ENCODE data around the gene SCN1B.
A peak's percentile ranks its signal among the peaks of the same experiment; 100 is the strongest.
"Not testable (repeated sequence)": the region's sequence is repeated elsewhere in the genome, so short reads cannot be mapped to it uniquely, and the experiment has no call there.

The SCN1B gene

DNA sequence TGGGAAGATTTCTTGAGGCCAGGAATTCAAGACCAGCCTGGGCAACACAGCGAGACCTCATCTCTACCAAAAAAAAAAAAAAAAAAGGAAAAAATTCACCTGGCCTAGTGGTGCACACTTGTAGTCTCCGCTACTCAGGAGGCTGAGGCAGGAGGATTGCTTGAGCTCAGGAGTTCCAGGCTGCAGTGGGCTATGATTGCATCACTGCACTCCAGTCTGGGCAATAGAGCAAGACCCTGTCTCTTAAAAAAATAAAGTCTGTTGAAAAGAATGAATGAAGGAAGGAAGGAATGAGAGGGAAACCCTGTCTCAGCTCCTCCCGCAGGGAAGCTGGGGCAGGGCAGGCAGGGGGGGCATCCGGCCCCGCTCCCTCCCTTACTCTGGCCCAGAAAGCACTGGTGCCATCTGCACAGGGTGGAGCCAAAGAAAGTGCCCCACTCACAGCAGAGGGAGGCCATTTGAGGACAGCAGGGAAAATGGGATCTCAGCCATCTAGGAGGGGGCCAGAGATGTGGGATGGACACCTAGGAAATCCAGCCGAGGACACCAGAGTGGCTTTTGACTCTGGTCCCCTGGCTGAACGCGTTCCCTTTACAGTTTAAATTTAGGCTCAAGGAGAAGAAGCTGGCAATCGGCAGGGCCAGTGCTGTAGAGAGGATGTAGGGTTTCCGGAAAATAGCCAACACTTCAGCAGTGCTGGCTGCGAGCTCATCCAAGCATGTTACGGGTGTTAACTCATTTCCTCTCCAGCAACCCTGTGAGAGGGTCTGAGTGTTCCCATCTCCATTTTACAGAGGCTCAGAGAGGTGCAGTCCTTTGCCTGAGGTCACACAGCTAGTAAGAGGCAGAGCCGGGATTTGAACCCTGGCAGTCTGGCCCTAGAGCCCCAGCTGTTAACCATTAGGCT, 7.7 kb downstream of the SCN1B start:
- DNase-seq: no peak

DNA sequence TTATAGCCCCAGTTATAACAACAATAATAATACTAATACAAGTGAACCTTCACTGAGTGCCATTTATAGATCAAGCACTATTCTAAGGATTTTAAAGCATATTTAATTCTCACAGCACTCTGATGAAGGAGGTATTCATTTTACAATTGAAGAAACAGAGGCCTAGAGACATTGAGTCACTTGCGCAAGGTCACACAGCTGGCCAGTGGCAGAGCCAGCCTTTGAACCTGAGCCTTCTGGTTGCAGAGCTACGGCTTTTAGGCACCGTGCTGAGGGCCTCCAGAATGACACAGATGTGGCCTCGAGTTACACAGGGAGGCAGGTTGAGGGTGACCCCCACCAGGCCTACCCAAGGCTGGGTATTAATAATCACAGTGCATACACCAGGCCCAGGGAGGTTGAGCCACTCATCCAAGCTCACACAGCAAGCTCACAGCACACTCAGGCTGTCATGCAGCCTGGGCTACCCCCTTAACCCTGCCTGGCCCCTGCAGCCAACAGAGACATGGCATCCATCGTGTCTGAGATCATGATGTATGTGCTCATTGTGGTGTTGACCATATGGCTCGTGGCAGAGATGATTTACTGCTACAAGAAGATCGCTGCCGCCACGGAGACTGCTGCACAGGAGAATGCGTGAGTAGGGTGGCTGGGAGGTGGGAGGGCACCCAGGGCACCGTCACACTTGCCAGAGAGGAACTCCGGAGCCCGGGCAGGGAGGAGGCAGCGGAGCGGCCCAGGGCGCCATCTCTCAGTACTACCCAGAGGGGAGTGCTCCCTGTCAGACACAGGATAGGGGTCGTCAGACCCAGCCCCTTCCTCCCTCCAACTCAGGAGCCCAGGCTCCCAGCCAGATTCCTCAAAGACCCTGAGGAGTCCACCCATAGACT, 8.6 kb downstream of the SCN1B start:
- peak; percentile 6 to 41 for DNase-seq

DNA sequence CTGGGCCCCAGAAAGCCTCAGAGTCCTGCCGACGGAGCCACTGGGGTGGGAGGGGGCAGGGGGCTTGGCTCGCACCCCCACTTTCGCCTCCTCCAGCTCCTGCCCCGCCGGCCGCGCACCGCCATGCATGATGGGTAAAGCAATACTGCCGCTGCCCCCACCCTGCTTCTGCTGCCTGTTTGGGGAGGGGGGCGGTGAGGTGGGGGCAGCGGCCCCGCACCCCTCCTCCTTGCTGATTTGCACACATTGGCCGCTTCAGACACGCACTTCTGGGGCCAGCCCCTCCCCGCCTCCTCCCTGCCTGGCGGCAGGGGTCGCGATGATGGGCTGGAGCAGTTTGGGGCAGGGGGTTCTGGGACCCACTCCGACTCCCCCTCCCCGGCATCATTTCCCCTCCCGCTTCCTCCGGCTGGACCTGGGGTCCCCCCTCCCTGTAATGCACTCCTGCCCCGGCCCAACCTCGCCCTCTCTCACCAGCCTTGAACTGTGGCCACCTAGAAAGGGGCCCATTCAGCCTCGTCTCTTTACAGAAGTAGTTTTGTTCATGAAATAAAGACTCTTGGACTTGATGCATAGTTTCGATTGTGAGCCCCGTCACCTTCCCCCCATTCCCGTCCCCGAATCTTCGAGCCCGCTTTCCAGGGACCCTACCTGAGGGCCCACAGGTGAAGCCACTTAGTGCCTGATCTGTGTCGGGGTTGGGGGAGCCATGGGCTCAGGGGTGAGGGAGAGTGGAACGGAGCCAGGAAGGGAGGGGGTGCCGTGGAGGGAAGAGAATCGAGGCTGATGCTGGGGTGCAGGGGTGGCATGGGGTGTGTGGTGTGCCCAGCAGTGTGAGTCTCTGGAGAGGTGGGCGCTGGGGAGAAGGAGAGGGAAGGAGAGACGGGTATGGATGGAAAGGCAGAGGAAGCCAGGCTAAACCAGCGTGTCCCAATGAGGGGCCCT, 9.9 kb downstream of the SCN1B start:
- no peak for DNase-seq

DNA sequence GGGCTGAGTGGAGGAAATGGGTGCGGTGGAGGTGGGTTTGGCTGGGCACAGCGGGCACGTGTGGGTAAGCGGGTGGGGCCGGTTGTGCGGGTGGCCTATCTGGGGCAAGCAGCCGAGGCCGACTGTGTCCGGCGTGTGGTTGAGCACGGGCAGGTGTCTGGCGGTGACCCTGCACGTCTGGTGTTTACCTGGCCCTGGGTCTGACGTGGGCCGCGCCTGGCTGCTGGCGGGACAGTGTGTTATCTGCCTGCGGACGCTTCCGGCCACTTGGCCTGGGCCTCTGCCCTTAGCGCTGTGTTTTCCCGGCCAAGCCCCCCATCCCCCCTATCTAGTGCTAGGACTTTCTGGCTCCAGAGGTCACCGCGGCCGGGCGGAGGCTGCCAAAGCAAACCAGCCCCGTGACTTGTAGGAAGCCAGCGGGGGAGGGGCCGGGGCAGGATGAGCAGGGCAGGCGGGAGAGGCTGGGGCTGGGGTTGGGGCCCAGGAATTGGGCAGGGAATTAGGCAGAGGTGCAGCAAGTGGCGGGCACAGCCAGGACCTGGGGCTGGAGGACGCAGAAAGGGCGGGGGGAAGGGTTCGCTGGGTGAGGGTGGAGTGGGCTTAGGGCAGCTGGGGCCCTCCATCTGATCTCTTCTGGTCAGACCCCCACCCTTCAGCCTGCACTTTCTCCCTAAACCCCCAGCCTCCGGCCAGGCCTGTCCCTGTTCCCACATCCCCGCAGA, 10.7 kb downstream of the SCN1B start:
- DNase-seq: peak; percentile 27 to 52

DNA sequence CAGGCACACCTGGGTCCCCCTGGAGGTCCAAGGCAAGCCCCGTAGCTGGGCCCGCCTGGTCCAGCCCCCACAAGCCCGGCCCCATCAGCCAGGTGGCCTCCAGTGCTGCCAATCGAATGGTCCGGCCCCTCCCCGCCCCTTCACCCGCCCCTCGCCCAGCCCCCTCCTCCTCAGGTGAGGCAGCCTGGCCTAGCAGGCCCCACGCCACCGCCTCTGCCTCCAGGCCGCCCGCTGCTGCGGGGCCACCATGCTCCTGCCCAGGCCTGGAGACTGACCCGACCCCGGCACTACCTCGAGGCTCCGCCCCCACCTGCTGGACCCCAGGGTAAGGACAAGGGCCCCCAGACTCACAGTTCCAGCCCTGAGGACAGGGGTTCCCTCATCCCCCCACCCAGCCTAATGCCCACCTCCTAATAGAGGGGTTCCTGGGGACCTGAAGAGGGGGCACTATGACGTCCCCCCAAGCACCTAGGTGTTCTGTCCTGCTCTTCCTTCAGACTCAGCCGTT, 11.3 kb downstream of the SCN1B start, which contains the start of gene HPN:
Gene HPN, plus strand, starts transcription at position 174 of the 508 bp plus-strand sequence. CDS start 786 bp downstream, outside the sequence.
- no peak for DNase-seq

DNA sequence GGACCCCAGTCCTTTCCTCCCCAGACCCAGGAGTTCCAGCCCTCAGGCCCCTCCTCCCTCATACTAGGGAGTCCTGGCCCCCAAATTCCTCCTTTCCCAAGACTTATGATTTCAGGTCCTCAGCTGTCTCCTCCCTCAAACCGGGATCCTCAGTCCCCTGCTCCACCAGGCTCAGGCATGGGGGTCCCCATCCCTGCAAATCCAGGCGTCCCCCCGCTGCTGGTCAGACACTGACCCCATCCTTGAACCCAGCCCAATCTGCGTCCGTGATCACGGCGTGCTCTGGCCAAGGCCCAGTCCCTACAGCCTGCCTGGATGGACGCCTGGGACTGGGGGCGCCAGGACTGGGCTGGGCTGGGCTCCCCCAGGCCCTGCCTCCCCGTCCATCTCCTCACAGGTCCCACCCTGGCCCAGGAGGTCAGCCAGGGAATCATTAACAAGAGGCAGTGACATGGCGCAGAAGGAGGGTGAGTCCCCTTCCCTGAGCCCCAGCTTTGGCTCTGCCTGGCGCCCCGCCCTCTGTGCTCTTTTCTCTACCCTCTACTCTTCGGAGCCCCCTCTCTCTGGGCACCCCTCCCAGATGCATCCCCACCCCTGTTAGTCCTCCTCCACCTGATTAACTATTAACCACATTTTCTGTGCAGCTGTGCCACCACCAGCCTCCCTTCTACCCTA, 11.9 kb downstream of the SCN1B start:
- no peak for DNase-seq

DNA sequence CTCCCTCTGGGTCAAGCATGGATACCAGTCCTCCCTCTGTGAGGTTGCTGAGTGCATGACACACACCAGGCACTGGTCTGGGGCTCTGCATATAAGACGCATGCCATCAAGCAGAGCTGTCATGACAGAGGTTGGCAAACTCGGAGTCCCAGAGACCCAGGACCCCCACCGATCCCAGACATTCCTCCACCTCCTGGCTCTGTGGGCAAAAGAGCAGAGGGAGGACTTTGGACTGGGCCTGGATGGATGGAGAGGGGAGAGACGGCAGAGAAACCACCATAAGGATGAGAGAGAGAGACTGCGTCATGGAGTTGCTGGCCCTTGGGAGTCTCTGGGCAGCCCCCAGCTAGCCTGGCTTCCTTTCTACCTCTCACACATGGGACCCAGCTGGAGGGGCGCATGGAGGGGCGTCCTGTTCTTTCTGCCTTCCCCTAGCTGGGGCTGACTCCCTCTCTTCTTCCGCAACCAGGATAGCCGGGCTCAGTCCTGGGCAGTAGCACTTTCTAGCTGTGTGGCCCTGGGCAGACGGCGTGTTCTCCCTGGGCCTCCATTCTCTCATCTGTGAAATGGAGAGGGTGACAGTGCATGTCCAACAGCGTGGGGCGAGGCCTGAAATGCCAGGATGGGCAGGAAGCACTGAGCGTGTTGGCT, 12.8 kb downstream of the SCN1B start:
- no peak for DNase-seq

DNA sequence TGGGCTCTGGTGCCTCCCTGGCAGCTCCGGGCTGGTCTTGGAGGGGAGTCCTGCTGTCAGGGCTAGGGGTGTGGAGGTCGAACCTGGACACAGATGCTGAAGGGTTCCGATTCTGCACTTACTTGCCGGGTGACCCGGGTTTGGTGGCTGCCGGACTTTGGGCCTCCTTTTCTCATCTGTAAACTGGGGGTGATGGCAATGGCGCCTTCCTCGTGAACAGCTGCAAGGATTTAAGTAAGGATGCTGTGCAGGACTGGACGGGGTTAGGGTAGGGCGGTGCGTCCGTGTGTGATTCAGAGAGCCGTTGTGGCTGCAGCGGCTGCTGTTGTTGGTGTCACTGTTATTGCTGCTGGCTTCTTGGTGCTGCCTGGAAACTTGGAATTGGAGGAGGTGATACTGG, 13.6 kb downstream of the SCN1B start:
- DNase-seq: no peak

DNA sequence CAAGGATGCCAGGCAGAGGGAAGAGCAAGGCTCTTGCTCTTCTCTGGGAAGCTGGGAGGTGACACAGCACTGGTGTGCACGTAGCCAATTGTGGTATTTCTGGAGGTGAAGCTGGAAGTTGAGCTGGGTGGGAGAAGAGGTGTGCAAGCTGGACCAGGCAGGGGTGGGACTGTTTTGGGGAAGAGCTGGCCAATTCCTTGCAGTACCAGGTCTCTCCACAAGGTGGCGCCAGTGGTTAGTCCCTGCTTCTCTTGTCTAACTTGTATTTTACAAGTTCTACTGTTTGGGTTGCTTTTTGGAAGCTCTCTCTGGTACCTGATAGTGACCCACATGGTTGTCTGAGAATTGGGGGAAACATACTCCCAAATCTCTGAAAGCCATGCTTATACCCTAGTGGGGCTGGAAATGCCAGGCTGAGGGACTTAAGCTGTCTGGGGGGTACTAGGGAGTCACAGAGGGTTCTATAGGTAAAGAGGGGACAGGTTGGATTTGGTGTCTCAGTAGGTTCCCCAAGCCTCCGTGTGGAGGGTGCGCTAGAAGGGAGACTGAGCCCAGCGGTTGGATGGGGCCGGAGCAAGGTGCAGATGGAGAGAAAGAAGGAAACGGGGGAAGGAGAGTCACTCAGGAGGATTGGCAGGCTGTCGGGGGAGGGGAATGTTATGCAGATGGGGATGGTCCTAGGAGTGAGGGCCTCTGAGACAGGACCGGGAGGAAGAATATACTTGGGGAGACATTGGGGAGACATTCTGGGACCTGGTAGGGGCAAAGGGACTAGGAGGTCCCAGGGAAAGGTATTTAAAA, 14.2 kb downstream of the SCN1B start:
- peak; percentile 66 for DNase-seq

DNA sequence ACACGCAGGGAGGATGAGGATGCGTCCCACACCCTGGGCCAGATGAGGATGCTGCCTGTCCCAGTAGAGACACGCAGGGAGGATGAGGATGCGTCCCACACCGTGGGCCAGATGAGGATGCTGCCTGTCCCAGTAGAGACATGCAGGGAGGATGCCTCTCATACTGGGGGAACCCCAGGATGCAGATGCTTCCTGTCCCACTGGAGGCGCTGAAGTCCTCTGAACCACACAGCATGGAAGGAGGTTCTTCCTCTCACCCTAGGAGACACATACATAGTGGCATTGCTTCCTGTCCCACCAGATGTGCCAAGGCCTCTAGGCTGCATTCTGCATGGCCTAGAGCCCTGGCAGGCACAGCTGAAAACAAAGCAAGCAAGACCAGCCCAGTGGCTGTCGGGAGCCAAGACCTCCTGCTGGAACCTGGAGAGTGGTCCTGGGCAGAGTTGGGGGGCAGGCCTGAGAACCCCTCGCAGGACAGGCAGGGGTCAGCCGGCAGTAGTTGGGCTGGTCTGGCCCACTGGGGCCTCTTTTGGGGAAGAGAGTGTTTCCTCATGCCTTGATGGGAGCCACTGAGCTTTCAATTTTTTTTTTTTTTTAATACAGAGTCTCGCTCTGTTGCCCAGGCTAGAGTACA, 15.5 kb downstream of the SCN1B start:
- DNase-seq: peak; percentile 69 to 78

DNA sequence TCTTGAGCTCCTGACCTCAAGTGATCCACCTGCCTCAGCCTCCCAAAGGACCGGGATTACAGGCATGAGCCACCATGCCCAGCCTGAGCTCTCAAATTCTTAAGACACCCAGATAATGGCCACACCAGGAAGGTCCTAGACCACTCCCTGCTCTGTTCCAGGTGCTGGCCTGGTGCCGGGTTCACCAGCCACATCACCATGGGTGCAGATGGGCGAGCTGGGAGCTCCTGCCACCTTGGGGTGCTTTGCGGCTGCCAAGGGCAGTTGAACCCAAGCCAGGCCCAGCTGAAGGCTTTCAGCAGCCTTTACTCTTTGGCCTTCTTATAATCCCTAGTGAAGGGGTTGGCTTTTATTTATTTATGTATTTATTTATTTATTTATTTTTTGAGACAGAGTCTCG, 16.2 kb downstream of the SCN1B start:
- no peak for DNase-seq

DNA sequence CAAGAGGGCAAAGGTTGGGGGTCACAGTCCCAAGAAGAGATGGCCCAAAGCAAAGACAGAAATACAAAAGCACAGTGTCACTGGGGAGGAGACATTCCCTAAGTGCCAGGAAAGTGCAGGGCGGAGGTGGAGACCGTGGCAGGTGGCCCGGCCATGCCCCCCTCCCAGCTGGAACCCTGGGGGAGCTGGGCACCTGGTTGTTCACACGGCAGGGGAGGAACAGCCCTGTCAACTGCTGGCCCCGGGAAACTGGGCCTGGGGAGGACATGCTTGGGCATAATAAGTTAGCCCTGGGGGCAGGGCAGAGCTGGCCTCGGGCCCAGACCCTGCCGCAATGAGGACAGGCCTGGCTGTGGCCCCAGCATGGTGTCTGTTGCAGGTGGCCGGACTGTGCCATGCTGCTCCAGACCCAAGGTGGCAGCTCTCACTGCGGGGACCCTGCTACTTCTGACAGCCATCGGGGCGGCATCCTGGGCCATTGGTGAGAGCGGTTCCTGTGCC, 18.7 kb downstream of the SCN1B start:
- no peak for DNase-seq

DNA sequence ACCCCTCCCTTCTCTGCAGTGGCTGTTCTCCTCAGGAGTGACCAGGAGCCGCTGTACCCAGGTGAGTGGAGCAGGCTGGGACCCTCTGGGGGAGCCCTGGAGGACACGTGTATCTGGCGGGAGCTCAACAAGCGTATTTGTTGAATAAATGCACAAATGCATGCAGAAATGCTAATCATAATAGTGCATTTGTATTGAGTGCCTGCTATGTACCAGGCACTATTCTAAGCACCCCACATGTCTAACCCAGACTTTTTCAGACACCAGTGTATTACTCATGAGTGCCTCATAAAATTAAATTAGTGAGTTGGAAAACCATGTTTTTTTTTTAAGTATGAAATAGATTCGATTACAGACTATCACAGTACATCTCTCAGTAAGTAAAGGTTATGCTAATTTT, 19.2 kb downstream of the SCN1B start:
- DNase-seq: no peak

DNA sequence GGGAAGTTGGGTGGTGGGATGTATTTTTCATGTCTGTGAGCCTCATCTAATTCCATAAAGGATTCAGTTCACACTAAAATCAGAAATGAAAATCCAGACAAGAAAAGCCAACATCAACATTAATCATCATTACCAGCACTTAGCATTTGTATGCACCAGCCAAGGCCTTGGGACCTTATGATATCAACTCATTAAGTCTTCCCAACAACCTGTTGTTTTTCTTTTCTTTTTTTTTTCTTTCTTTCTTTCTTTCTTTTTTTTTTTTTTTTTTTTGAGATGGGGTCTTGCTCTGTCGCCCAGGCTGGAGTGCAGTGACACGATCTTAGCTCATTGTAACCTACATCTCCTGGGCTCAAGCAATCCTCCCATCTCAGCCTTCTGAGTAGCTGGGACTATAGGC, 20.4 kb downstream of the SCN1B start:
- not testable (repeated sequence) for DNase-seq

DNA sequence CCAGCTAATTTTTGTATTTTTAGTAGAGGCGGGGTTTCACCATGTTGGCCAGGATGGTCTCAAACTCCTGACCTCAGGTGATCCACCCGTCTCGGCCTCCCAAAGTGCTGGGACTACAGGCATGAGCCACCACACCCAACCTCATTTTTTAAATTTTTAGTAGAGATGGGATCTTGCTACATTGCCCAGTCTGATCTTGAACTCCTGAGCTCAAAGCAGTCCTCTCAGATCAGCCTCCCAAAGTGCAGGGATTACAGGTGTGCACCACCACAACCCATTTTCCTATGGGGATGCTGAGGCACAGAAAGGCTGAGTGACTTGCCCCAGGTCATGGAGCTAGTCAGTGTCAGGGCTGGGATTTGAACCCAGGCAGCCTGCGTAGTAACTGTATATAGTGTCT, 21.0 kb downstream of the SCN1B start:
- DNase-seq: not testable (repeated sequence)

DNA sequence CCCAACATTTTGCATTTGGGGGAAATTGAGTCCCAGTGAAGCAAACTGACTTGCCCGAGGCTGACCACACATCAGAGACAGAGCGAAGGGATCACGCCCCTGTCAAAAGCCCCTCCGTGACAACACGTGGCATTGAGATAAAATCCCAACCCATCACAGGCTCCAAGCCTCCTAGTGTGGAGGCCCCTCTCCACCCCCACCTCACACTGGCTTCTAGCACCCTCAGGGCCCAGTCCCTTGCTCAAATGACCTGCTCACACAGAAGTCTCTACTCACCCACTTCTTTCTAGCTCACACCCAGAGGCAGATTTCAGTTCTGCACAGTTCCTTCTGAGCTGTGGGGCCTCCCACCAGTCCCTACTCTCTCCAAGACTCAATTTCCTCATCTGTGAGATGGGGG, 21.5 kb downstream of the SCN1B start:
- DNase-seq: no peak

DNA sequence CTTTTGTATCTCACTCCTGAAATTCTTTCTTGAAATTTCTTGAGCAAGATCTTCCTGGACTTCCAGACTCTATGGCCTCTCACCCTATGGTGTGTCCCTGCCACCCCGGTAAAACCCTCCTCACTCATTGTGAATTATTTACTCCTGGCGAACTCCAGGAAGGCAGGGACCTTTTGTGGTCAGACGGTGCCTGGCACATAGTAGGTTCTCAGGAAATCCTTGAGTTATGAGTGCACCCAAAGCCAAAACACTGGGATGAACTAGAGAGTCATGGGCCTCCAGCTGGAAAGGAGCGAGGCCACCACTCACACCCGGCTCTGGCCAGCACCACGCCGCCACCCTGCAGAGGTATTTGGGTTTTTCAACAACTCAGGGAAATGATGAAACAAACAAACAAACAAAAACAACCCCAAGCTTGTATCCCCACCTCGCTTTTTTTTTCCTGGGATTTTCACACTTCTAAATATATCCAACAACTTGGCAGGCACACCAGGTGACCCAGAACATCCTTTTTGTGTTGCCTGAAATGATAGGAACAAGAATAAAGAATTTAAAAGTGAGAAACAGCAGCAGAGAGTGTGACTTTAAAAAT, 22.4 kb downstream of the SCN1B start:
- DNase-seq: no peak

DNA sequence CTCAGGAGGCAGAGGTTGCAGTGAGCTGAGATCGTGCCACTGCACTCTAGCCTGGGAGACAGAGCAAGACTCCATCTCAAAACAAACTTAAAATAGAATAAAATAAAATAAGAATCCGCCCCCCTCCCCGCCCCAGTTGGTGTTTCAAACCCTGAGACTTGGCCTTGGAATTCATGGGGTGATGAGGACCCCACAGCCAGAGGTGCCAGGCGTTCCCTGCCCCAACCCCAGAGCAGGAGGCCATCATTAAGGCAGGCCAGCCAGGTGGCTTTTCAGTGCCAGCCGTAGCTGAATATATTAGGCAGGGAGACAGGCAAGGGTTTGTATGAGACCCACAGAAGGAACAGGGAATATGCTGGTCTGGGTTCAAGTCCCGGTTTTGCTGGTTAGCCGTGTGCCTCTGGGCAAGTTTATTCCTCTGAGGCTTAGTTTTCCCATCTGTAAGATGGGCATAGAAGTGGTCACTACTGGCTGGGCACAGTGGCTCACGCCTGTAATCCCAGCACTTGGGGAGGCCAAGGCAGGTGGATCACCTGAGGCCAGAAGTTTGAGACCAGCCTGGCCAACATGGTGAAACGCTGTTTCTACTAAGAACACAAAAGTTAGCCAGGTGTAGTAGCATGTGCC, 23.5 kb downstream of the SCN1B start:
- DNase-seq: no peak
